ENCODE data around the gene SEC61A1. TPM values are rescaled to one million over a fixed set of nuclear protein-coding genes. Genes with fewer than 3 reads are reported as not detected.

The SEC61A1 gene
- total RNA-seq: 205 to 207 TPM (median 206 TPM) in 3 replicates

DNA sequence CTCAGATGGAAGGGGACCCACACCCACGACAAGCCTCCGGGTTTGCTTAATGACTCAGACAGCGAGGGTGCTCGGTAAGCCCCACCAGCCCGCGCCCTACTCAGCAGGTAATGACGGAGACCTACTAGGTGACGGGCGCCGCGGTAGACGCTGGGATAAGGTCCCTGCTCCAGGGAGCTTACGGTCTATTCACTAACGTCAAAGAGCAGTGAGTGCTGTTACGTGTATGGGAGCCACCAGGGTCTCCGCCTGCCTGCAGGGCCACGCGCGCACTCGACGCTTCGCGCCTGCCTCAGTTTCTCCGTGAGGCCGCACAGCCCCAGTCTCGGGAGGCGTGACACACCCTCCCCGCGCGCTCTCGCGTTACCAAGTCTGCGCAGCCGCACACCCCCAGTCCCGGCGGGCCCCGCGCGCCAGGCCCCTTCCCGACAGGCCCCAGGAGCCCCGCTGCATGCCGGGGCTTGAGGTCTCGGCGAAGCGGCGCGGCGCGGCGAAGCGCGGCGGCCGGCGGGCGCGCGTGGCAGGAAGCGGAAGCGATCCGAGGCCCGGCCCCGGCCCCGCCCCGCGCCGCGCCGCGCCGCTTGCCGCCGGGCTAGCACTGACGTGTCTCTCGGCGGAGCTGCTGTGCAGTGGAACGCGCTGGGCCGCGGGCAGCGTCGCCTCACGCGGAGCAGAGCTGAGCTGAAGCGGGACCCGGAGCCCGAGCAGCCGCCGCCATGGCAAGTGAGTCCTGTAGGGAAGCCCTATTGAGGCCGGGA lies at the start of gene SEC61A1:
Gene SEC61A1, plus strand, starts transcription at position 601 of the 758 bp plus-strand sequence. Its CDS starts 116 bp downstream, at position 717.
- TF ChIP-seq, protein P1, sequence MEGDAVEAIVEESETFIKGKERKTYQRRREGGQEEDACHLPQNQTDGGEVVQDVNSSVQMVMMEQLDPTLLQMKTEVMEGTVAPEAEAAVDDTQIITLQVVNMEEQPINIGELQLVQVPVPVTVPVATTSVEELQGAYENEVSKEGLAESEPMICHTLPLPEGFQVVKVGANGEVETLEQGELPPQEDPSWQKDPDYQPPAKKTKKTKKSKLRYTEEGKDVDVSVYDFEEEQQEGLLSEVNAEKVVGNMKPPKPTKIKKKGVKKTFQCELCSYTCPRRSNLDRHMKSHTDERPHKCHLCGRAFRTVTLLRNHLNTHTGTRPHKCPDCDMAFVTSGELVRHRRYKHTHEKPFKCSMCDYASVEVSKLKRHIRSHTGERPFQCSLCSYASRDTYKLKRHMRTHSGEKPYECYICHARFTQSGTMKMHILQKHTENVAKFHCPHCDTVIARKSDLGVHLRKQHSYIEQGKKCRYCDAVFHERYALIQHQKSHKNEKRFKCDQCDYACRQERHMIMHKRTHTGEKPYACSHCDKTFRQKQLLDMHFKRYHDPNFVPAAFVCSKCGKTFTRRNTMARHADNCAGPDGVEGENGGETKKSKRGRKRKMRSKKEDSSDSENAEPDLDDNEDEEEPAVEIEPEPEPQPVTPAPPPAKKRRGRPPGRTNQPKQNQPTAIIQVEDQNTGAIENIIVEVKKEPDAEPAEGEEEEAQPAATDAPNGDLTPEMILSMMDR (IDR thresholded peaks at IDR 0.05; ENCODE audit: unreplicated experiment): no peak
- peak within 1 kb of the TSS; percentile 99 for H3K27ac Mint-ChIP-seq
- H3K4me1 Mint-ChIP-seq: peaks cover 39% of the 10 kb centered on the region
- peak within 1 kb of the TSS; percentile 97 for H3K4me3 Mint-ChIP-seq
- peak; percentile 90 to 94 for DNase-seq (ENCODE audit: low spot score in 2 of 2, unreplicated experiment in 2 of 2)
- peaks cover 5% of the 10 kb centered on the region for H3K36me3 Mint-ChIP-seq
- H3K9me3 Mint-ChIP-seq: no peaks in the 10 kb centered on the region
- H3K27me3 Mint-ChIP-seq (ENCODE audit: low read depth): peaks cover 17% of the 10 kb centered on the region

DNA sequence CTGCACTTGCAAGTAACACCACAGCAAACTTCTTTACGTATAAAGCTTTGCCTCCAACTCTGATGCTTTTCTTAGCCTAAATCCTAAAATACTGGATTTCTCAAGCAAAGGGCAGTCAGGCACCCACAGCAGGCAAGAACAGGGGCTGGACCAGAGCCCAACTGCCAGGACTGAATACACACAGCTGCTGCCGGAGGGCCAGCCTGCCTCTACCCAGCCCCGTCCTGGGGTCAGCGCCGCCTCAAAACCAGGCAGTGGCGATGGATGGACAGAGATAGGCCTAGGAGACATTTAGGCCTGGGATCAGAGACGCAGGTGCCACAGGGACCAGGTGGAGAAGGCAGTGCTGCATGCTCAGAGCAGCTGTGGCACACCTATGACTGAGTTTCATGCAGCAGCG lies 47.6 kb upstream of the SEC61A1 start:
- no peak overlapping the region for H3K27ac Mint-ChIP-seq
- peaks cover 5% of the 10 kb centered on the region for H3K9me3 Mint-ChIP-seq
- H3K4me3 Mint-ChIP-seq: no peak overlapping the region
- H3K27me3 Mint-ChIP-seq (ENCODE audit: low read depth): peaks cover 54% of the 10 kb centered on the region
- H3K36me3 Mint-ChIP-seq: no peaks in the 10 kb centered on the region
- DNase-seq (ENCODE audit: low spot score in 2 of 2, unreplicated experiment in 2 of 2): no peak
- TF ChIP-seq, protein P1 (IDR thresholded peaks at IDR 0.05; ENCODE audit: unreplicated experiment): no peak
- peaks cover 2% of the 10 kb centered on the region for H3K4me1 Mint-ChIP-seq

DNA sequence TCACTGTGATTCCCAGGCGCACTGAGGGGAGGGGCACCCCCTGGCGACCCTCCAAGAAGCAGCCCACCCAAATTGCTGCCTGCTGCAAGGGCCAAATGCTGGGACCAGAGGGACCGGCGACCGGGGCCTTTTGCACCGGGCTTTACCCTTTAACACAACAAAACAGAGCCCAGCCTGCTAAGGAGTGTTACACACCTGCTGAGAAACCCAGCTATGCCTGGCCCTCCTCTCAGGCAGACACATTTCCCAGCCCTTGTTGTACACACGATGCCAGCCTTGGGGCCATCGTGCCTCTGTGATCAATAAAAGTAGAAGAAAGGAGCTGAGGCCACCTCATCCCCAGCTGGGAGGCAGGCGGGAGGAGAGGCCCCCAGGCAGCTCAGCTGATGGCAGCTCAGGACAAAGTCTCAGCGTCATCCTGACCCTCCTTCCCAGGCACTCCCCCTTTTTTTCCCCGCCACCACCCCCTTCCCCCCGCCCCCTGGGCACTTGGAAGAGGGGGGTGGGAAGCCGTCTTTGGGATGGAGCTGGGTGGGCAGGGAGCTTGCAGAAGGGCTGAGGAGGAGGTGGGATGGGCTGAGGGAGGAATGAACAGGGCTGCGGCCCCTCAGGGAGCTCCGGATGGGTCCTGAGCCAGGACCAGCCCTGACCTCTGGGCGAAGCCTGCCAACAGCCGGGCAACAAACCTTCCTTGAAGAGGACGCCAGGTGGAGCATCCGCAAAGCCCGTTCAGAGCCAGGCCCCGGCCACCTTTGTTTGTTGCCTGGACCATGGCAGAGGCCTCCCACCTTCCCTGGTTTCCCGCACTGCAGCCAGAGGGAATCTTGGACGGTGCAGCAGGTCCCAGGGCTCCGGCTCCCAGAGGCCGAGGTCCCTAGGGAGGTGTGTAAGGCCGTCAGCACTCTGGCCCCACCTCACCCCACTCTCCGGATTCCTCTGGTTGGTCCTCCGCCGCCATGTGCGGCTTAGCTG lies 45.9 kb upstream of the SEC61A1 start:
- DNase-seq (ENCODE audit: low spot score in 2 of 2, unreplicated experiment in 2 of 2): no peak
- peaks cover 3% of the 10 kb centered on the region for H3K4me1 Mint-ChIP-seq
- TF ChIP-seq, protein P1 (IDR thresholded peaks at IDR 0.05; ENCODE audit: unreplicated experiment): no peak
- H3K36me3 Mint-ChIP-seq: no peaks in the 10 kb centered on the region
- H3K27me3 Mint-ChIP-seq (ENCODE audit: low read depth): peaks cover 51% of the 10 kb centered on the region
- H3K9me3 Mint-ChIP-seq: no peaks in the 10 kb centered on the region
- no peak overlapping the region for H3K4me3 Mint-ChIP-seq
- no peak overlapping the region for H3K27ac Mint-ChIP-seq

DNA sequence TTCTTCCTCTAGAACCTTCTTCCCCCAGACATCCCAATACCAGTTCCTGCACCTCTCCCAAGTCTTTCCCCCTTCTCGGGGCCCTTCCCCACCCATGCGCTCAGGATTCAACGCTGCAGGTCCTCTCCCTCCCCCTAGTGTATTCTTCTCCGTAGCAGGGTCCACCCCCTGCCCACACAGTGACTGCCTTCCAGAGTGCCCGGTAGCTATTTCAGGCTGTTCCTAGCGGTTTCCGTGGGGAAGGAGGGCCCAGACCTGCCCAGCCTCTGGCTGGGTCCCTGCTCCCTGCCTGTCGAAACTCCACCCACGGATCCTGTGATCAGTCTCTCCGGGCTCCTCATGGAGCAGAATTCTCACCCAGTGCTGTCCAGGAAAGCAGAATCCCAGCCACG lies 45.2 kb upstream of the SEC61A1 start:
- Mint-ChIP-seq H3K9me3 (no peaks in the 10 kb centered on the region), H3K4me1 (peaks cover 6% of the 10 kb centered on the region), H3K4me3 (no peak overlapping the region), H3K36me3 (no peaks in the 10 kb centered on the region), H3K27me3 (ENCODE audit: low read depth) (peaks cover 47% of the 10 kb centered on the region), H3K27ac (no peak overlapping the region)
- TF ChIP-seq, protein P1 (IDR thresholded peaks at IDR 0.05; ENCODE audit: unreplicated experiment): no peak
- DNase-seq (ENCODE audit: low spot score in 2 of 2, unreplicated experiment in 2 of 2): no peak

DNA sequence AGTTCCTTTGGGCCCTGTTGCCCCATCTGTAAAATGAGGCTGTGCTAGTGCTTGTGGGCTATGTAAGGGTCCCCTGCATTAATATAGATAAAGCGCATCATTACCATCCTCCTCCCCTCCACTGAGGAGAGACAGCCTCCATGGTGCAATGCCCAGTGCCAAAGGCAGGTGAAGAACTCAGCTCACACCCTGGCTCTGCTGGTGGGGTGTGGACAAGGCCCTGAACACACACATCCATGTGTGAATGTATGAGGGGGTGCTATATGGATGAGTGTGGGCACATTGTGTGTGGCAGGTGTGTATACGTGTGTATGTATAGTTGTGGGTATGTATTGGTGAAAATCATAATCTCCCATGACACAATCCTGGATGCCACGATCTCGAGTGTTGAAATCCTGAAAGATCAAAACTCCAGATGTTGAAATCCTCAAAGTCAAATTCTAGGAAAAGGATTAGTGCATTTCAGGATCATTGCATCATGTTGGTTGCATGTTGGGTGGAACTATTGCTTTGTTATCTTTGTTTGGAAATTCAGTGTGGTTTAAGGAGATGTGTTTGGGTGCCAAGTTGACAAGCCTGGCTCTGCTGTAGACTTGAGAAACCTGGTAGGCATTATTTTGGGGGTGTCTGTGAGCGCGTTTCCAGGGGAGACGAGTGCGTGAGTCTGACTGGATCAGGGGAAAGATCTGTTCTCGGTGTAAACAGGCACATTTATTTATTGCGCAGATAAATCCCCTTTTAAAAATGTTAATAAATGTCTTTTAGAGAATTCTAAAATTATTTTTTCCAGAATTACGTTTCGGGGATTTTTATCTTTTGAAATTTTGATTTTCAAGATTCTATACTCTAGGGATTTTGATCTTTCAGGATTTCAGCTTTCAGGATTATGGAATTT lies 42.0 kb upstream of the SEC61A1 start:
- TF ChIP-seq, protein P1 (IDR thresholded peaks at IDR 0.05; ENCODE audit: unreplicated experiment): no peak
- no peak overlapping the region for H3K27ac Mint-ChIP-seq
- peaks cover 23% of the 10 kb centered on the region for H3K27me3 Mint-ChIP-seq (ENCODE audit: low read depth)
- H3K36me3 Mint-ChIP-seq: no peaks in the 10 kb centered on the region
- DNase-seq (ENCODE audit: low spot score in 2 of 2, unreplicated experiment in 2 of 2): no peak
- peaks cover 6% of the 10 kb centered on the region for H3K4me1 Mint-ChIP-seq
- H3K4me3 Mint-ChIP-seq: no peak overlapping the region
- H3K9me3 Mint-ChIP-seq: no peaks in the 10 kb centered on the region
